Smooth muscle cell of the pulmonary artery (primary cell): ENCODE measurements around the gene PHIP. TPM values are rescaled to one million over a fixed set of nuclear protein-coding genes. Genes with fewer than 3 reads are reported as not detected.

Experiments
- total RNA-seq: library from RNA; depleted of rRNA; stranded (reverse); fragments of >200 nt; gene quantifications from 2 replicates; pipeline ENCODE4 v1.2.3, GENCODE V29; 2014

Gene PHIP
- 18.4 and 29.0 TPM in 2 replicates for total RNA-seq

DNA sequence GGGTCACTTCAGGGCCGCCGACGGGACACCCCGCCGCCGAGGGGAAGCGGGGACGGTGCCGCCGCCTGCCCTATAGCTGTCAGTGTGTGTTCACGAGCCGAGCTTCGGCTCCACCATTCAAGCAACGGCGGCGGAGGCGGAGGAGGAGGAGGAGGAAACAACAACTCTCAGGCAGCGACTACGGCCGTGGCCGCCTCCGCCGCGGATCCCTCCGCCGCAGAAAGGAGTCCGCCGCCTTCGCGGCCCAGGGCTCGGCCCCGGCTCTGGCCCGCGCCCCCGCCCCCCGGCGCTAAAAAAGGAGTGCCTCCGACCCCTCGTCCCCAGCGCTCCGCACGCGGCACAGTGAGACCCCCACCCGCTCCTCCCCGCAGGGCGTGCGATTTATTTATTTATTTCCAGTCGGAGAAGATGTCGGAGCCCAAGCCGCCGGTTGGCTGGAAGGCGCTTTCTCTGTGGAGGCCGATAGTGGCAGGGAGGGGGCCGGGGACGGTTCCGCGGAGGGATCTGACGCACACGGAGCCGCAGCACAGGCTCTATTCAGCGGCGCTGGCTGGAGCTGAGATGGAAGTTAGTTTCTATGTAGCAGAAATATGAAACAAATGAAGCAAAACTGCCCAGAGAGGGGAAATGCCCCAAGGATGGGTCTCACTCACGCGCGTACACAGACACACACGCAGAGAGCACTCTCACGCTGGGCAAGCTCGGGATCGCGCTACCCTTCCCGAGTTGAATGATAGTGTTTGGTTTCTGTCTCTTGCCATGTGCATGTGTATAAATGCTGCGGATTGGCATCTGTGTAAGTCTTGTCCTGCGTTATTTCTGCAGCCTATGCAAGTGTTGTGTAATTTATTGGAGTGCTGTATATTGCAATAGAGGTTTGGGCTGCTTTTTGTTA is at the start of gene PHIP:
Gene PHIP (minus strand): TSS at position 180 of the 895 bp plus-strand sequence. CDS start 186 bp downstream, outside the sequence.

Other genes with a start within 250 kb of the PHIP start
- 2.9 and 4.2 TPM in 2 replicates for gene IRAK1BP1, start 210.7 kb downstream of the PHIP start, total RNA-seq
- gene HMGN3, start 156.4 kb upstream of the PHIP start, total RNA-seq, result 18.1 and 35.6 TPM in 2 replicates